Measurements from ENCODE around the gene OTUB2. TPM values are rescaled to one million over a fixed set of nuclear protein-coding genes. Genes with fewer than 3 reads are reported as not detected.

Gene OTUB2
- total RNA-seq, 1 experiment from 2014 or later, result 1.1 TPM

DNA sequence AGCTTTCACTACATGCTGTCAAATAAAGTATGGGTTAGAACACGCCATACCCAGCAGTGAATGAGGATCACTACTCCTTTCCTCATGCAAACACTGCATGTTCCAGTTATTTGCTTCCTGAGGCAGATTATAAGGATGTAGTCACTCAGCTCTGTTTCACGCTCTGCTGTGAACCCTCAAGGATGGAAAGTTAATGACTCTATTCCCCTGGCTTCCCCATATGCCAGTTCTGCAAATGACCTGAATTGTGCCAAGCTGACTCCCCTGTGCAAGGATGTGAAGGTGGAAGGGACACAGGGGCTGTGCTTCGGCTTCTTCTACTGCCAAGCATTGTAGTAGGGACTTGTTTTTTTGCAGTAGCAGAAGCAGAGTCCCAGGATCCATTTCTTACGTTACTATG, 61.8 kb downstream of the OTUB2 start:
- no peak for DNase-seq (ENCODE audit: low spot score)
- Histone ChIP-seq H3K27me3 (replicated peaks; ENCODE audit: insufficient read depth, low read depth, low read length, poor library complexity) (no peaks in the 10 kb centered on the region), H3K36me3 (ENCODE audit: insufficient read depth, low read length, poor library complexity, severe bottlenecking) (no peaks in the 10 kb centered on the region), H3K9me3 (ENCODE audit: low read depth, low read length, poor library complexity, severe bottlenecking) (no peaks in the 10 kb centered on the region), H3K27ac (ENCODE audit: low read depth, low read length, poor library complexity, severe bottlenecking) (no peak overlapping the region), H3K4me1 (ENCODE audit: insufficient read depth, low read length, poor library complexity, severe bottlenecking) (no peaks in the 10 kb centered on the region), H3K4me3 (ENCODE audit: low read depth, low read length, poor library complexity, severe bottlenecking) (no peak overlapping the region)
- intact Hi-C loops (cut with micrococcal nuclease; ENCODE audit: unreplicated experiment), result no loop called here
- ChIA-PET POLR2A (ENCODE audit: low non-redundant PET) (no interaction called here), CTCF (interaction anchor here (0.7 kb wide), 1 partner anchor 221 kb away, joined by 3 read pairs; no protein-coding TSS in a partner anchor)
- no TSS peak for BruUV-seq (replicated peaks)
- TF ChIP-seq, protein P1, sequence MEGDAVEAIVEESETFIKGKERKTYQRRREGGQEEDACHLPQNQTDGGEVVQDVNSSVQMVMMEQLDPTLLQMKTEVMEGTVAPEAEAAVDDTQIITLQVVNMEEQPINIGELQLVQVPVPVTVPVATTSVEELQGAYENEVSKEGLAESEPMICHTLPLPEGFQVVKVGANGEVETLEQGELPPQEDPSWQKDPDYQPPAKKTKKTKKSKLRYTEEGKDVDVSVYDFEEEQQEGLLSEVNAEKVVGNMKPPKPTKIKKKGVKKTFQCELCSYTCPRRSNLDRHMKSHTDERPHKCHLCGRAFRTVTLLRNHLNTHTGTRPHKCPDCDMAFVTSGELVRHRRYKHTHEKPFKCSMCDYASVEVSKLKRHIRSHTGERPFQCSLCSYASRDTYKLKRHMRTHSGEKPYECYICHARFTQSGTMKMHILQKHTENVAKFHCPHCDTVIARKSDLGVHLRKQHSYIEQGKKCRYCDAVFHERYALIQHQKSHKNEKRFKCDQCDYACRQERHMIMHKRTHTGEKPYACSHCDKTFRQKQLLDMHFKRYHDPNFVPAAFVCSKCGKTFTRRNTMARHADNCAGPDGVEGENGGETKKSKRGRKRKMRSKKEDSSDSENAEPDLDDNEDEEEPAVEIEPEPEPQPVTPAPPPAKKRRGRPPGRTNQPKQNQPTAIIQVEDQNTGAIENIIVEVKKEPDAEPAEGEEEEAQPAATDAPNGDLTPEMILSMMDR (conservative IDR thresholded peaks at IDR 0.05; ENCODE audit: low read depth, low read length), result no peak
- TF ChIP-seq EZH2 (IDR thresholded peaks at IDR 0.05; ENCODE audit: borderline replicate concordance, low read depth, low read length, poor library complexity, severe bottlenecking), result no peak

DNA sequence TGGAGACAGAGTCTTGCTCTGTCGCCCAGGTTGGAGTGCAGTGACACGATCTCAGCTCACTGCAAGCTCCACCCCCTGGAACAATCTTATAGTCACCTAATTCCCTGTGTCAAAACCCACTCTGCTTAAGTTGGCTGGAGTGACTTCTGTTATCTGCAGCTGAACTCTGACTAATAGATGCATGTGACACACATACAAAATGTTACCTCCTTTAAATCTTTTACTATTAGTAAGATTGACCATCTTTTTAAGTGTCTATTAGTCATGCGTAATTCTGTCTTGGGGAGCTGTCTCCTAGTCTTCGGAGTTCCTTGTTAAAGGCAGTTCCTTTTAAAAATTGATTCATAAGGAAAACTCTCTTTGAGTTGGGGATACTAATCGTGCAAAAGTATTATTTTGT, 62.4 kb downstream of the OTUB2 start:
- no peaks in the 10 kb centered on the region for H3K36me3 ChIP-seq (ENCODE audit: insufficient read depth, low read length, poor library complexity, severe bottlenecking)
- H3K27ac ChIP-seq (ENCODE audit: low read depth, low read length, poor library complexity, severe bottlenecking), result no peak overlapping the region
- BruUV-seq (replicated peaks), result no TSS peak
- ChIA-PET POLR2A (ENCODE audit: low non-redundant PET) (no interaction called here), CTCF (no interaction called here)
- H3K4me1 ChIP-seq (ENCODE audit: insufficient read depth, low read length, poor library complexity, severe bottlenecking), result no peaks in the 10 kb centered on the region
- no peak for TF ChIP-seq EZH2 (IDR thresholded peaks at IDR 0.05; ENCODE audit: borderline replicate concordance, low read depth, low read length, poor library complexity, severe bottlenecking)
- TF ChIP-seq, protein P1 (conservative IDR thresholded peaks at IDR 0.05; ENCODE audit: low read depth, low read length), result no peak
- intact Hi-C loops (cut with micrococcal nuclease; ENCODE audit: unreplicated experiment), result no loop called here
- no peaks in the 10 kb centered on the region for H3K27me3 ChIP-seq (replicated peaks; ENCODE audit: insufficient read depth, low read depth, low read length, poor library complexity)
- H3K4me3 ChIP-seq (ENCODE audit: low read depth, low read length, poor library complexity, severe bottlenecking), result no peak overlapping the region
- DNase-seq (ENCODE audit: low spot score), result no peak
- H3K9me3 ChIP-seq (ENCODE audit: low read depth, low read length, poor library complexity, severe bottlenecking), result no peaks in the 10 kb centered on the region

DNA sequence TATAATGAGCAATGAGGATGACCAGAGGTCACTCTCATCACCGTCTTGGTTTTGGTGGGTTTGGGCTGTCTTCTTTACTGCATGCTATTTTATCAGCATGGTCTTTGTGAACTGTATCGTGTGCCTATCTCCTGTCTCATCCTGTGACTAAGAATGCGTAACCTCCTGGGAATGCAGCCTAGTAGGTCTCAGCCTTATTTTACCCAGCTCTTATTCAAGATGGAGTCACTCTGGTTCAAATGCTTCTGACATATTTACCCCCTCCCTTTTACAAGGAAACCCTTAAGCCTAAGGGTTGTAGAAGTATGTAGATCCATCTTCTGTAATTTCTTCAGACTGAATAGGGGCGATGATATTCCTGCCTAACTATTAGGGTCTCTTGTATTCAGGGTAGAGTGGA, 63.3 kb downstream of the OTUB2 start:
- CTCF ChIA-PET, result no interaction called here

More for the DNA sequence above, 63.3 kb downstream of the OTUB2 start:
- TF ChIP-seq, protein P1 (conservative IDR thresholded peaks at IDR 0.05; ENCODE audit: low read depth, low read length), result no peak
- TF ChIP-seq EZH2 (IDR thresholded peaks at IDR 0.05; ENCODE audit: borderline replicate concordance, low read depth, low read length, poor library complexity, severe bottlenecking), result no peak
- POLR2A ChIA-PET (ENCODE audit: low non-redundant PET), result interaction anchor here (0.5 kb wide), 1 partner anchor 748 kb away, joined by 13 read pairs; no protein-coding TSS in a partner anchor
- H3K9me3 ChIP-seq (ENCODE audit: low read depth, low read length, poor library complexity, severe bottlenecking), result no peaks in the 10 kb centered on the region
- intact Hi-C loops (cut with micrococcal nuclease; ENCODE audit: unreplicated experiment), result no loop called here
- H3K27ac ChIP-seq (ENCODE audit: low read depth, low read length, poor library complexity, severe bottlenecking), result no peak overlapping the region
- no TSS peak for BruUV-seq (replicated peaks)
- H3K27me3 ChIP-seq (replicated peaks; ENCODE audit: insufficient read depth, low read depth, low read length, poor library complexity), result no peaks in the 10 kb centered on the region
- H3K4me1 ChIP-seq (ENCODE audit: insufficient read depth, low read length, poor library complexity, severe bottlenecking), result no peaks in the 10 kb centered on the region
- no peaks in the 10 kb centered on the region for H3K36me3 ChIP-seq (ENCODE audit: insufficient read depth, low read length, poor library complexity, severe bottlenecking)
- no peak for DNase-seq (ENCODE audit: low spot score)
- H3K4me3 ChIP-seq (ENCODE audit: low read depth, low read length, poor library complexity, severe bottlenecking), result no peak overlapping the region

Data from A673 (cell line).